Omental fat pad (tissue), 4 donors: ENCODE data around the gene NSRP1. TPM values are rescaled to one million over a fixed set of nuclear protein-coding genes. Genes with fewer than 3 reads are reported as not detected.

Source experiments
- ATAC-seq: fragments of 150-250 bp; one replicate; pipeline ENCODE4 v1.9.1; 2016; ENCODE audit warnings: mild to moderate bottlenecking, moderate library complexity; ENCODE audit not compliant: low FRiP score
- DNase-seq: peaks from one replicate; pipeline ENCODE4 v3.0.0-alpha.2; 2019; ENCODE audit warnings: low spot score
- CTCF ChIP-seq, 3 donors: fragments of 450-650 bp; IDR thresholded peaks; one replicate each; pipeline ENCODE4 v1.5.1; 2016 to 2017; ENCODE audit warnings: antibody characterized with exemption in 3 of 3, mild to moderate bottlenecking in 3 of 3, moderate library complexity in 2 of 3
- total RNA-seq, 4 donors: library from RNA; depleted of rRNA; stranded (reverse); fragments of >200 nt; gene quantifications; one replicate each; pipeline ENCODE4 v1.1.0, GENCODE V29; 2016

NSRP1 gene, protein sequence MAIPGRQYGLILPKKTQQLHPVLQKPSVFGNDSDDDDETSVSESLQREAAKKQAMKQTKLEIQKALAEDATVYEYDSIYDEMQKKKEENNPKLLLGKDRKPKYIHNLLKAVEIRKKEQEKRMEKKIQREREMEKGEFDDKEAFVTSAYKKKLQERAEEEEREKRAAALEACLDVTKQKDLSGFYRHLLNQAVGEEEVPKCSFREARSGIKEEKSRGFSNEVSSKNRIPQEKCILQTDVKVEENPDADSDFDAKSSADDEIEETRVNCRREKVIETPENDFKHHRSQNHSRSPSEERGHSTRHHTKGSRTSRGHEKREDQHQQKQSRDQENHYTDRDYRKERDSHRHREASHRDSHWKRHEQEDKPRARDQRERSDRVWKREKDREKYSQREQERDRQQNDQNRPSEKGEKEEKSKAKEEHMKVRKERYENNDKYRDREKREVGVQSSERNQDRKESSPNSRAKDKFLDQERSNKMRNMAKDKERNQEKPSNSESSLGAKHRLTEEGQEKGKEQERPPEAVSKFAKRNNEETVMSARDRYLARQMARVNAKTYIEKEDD
- 10 to 100 TPM; 17.4 to 35.2 (median 25.1) TPM for total RNA-seq

DNA sequence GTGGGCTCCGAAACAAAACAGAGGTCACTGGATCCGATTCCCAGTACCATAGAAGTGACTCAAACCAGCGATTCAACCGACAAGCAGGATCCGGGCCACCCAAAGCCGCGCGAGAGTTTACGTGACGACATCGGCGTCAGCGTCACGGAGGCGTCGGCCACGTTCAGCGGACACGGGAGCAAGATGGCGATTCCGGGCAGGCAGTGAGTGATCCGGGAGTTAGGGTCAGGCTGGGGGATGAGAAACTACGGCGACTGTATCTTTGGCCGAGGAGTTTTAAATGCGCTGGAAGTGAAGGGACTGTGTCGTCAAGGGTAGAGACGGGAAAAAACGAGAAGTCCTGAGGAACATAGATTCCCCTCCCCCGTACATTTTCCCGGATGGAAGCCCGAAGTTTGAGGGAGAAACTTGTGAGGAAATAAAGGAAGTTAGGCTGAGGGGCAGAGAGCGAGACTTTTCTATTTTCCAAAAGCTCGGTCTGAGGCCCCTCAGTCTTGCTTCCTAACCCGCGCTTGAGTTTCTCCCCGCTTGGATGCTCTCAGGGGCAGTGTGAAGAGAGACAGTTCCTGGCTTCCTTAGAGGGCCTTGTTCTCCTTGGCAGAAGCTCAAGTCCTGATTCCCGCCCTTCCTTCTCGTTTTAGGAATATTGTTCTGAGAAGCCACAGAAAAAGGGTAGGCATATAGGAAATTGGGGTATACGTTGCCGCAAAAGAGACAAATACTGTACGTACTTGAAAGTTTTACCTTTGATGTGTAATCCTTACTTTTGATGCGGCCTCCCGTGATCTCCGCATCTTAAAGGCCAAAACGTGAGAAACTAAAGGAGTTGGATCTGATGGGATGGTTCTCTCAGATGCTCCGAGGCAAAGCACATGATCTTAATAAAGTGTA is at the start of gene NSRP1:
Gene NSRP1 (plus strand): TSS at position 156 of the 891 bp plus-strand sequence. CDS start 28 bp downstream, at position 184.
- no peak for TF ChIP-seq CTCF (IDR thresholded peaks at IDR 0.05)
- ATAC-seq: peak; percentile 96
- DNase-seq: peak; percentile 90

DNA sequence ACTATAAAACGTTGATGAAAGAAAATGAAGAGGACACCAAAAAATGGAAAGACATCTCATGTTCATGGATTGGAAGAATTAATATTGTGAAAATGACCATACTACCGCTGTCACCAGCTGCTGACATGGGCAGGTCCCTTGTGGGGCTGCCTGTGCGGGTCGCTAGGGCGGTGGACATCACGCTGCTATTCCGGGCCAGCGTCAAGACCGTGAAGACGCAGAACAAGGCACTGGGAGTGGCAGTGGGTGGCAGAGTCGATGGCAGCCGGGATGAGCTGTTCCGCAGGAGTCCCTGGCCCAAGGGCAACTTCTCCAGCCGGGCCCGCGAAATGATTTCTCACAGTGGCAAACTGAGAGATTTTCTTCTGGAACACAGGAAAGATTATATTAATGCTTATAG is 48.2 kb upstream of the NSRP1 start:
- TF ChIP-seq CTCF (IDR thresholded peaks at IDR 0.05): no peak
- DNase-seq (no peak), ATAC-seq (no peak)

DNA sequence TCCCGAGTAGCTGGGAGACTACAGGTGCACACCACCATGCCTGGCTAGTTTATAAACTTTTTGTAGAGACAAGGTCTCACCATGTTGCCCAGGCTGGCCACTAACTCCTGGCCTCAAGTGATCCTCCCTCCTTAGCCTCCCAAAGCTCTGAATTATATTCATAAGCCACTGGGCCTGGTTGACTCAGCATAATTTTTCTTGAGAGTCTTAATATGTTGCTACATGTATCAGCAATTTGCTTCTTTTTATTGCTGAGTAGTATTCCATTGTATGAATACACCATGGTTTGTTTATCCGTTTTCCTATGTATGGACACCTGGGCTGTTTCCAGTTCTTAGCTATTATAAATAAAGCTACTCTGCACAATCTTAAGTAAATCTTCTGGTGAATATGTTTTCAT is 42.4 kb upstream of the NSRP1 start:
- TF ChIP-seq CTCF (IDR thresholded peaks at IDR 0.05): no peak
- no peak for ATAC-seq
- DNase-seq: no peak

DNA sequence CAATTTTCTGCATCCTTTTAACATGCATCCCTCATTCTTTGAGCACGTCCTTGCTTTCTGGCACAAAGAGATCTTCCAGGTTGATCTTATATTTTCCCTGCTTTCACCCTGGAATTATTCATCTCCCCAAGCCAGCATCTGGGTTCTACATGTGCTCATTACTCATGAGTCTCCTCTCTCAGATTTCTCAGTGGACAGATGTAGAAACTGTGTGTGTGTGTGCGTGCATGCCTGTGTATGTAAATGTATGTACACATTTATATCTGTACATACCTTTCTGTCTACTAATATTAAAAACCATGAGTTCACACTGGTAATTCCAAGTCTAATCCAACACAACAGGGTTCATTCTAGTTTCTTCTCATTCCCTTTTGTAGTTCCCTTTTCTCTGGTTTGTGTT is 41.9 kb upstream of the NSRP1 start:
- ATAC-seq (no peak), DNase-seq (no peak)
- no peak for TF ChIP-seq CTCF (IDR thresholded peaks at IDR 0.05)

GRCh38 chr17:30082773-30083172 is 33.8 kb upstream of the NSRP1 start:
- ATAC-seq (no peak), DNase-seq (no peak)
- TF ChIP-seq CTCF (IDR thresholded peaks at IDR 0.05): no peak

DNA sequence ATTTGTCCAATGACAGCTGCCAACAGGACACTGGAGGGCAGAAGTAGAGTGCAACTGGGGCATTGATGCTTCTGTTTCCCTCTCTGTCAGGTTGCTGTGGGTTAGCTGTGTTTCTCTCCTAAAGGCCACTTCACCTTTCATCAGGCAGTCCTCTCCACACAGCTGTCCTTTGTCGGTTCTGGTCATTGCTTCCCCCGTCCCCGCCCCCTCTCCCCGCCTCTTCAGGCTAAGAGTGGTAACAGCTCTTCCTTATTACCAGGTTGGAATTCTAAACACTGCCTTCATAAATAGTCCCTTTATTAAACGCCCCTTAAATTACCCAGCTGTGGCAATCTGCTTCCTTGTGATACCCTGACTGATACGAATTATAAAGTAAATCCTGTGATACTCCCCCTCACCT is 31.8 kb upstream of the NSRP1 start:
- ATAC-seq: no peak
- TF ChIP-seq CTCF (IDR thresholded peaks at IDR 0.05): no peak
- DNase-seq: no peak
